ENCODE measurements around the gene BRSK2. TPM values are rescaled to one million over a fixed set of nuclear protein-coding genes. Genes with fewer than 3 reads are reported as not detected.

Gene BRSK2
- total and polyA plus RNA-seq, 2 donors from 2014 or later = 0.43 to 1.2 TPM

- Histone ChIP-seq H3K27ac (ENCODE audit: low read depth in 2 of 2, low read length in 2 of 2) (no peak overlapping the region), H3K4me3 (ENCODE audit: low read length in 3 of 3) (no peak overlapping the region), H3K4me1 (ENCODE audit: control insufficient read depth in 2 of 3, insufficient read depth in 2 of 3, low read depth in 1 of 3, low read length in 3 of 3) (no peaks in the 10 kb centered on the region), H3K9ac (ENCODE audit: low read length in 3 of 3) (no peak overlapping the region), H3K27me3 (ENCODE audit: control insufficient read depth, insufficient read depth, low read length) (no peaks in the 10 kb centered on the region), H3K9me3 (ENCODE audit: control insufficient read depth in 2 of 3, insufficient read depth in 1 of 3, low read length in 3 of 3) (no peaks in the 10 kb centered on the region), H3K36me3 (ENCODE audit: control insufficient read depth in 2 of 3, insufficient read depth in 3 of 3, low read length in 3 of 3) (no peaks in the 10 kb centered on the region)
- FAIRE-seq = no peak
- no peak for TF ChIP-seq CTCF (IDR thresholded peaks at IDR 0.05; ENCODE audit: borderline replicate concordance, extremely low read depth, insufficient read depth)
- no peak for DNase-seq
- intact Hi-C loops (cut with DNase I) = no loop called here
These were observed 55.2 kb downstream of the BRSK2 start for GRCh38 chr11:1444823-1445422.

- Histone ChIP-seq H3K9ac (ENCODE audit: low read length in 3 of 3) (no peak overlapping the region), H3K9me3 (ENCODE audit: control insufficient read depth in 2 of 3, insufficient read depth in 1 of 3, low read length in 3 of 3) (no peaks in the 10 kb centered on the region), H3K36me3 (ENCODE audit: control insufficient read depth in 2 of 3, insufficient read depth in 3 of 3, low read length in 3 of 3) (no peaks in the 10 kb centered on the region), H3K4me3 (ENCODE audit: low read length in 3 of 3) (no peak overlapping the region), H3K27me3 (ENCODE audit: control insufficient read depth, insufficient read depth, low read length) (no peaks in the 10 kb centered on the region), H3K27ac (ENCODE audit: low read depth in 2 of 2, low read length in 2 of 2) (no peak overlapping the region), H3K4me1 (ENCODE audit: control insufficient read depth in 2 of 3, insufficient read depth in 2 of 3, low read depth in 1 of 3, low read length in 3 of 3) (no peaks in the 10 kb centered on the region)
- TF ChIP-seq CTCF (IDR thresholded peaks at IDR 0.05; ENCODE audit: borderline replicate concordance, extremely low read depth, insufficient read depth) = no peak
- DNase-seq (no peak), FAIRE-seq (no peak)
- intact Hi-C loops (cut with DNase I) = no loop called here
These were observed 56.2 kb downstream of the BRSK2 start for GRCh38 chr11:1445741-1446445.

- Histone ChIP-seq H3K4me1 (ENCODE audit: control insufficient read depth in 2 of 3, insufficient read depth in 2 of 3, low read depth in 1 of 3, low read length in 3 of 3) (no peaks in the 10 kb centered on the region), H3K9me3 (ENCODE audit: control insufficient read depth in 2 of 3, insufficient read depth in 1 of 3, low read length in 3 of 3) (no peaks in the 10 kb centered on the region), H3K27ac (ENCODE audit: low read depth in 2 of 2, low read length in 2 of 2) (no peak overlapping the region), H3K4me3 (ENCODE audit: low read length in 3 of 3) (no peak overlapping the region), H3K27me3 (ENCODE audit: control insufficient read depth, insufficient read depth, low read length) (no peaks in the 10 kb centered on the region), H3K36me3 (ENCODE audit: control insufficient read depth in 2 of 3, insufficient read depth in 3 of 3, low read length in 3 of 3) (no peaks in the 10 kb centered on the region), H3K9ac (ENCODE audit: low read length in 3 of 3) (no peak overlapping the region)
- TF ChIP-seq CTCF (IDR thresholded peaks at IDR 0.05; ENCODE audit: borderline replicate concordance, extremely low read depth, insufficient read depth) = no peak
- FAIRE-seq (no peak), DNase-seq (no peak)
- intact Hi-C loops (cut with DNase I) = no loop called here
These were observed 56.9 kb downstream of the BRSK2 start for GRCh38 chr11:1446623-1447022.
